MM.1S (cell line): ENCODE measurements around the gene EIF4H.
"Not testable (repeated sequence)": the region's sequence is repeated elsewhere in the genome, so short reads cannot be mapped to it uniquely, and the experiment has no call there.

ENCODE experiments used
- CTCF ChIP-seq: fragments of 300-600 bp; sonication (generic); IDR thresholded peaks from 2 replicates; pipeline ENCODE4 v1.5.1; 2016; ENCODE audit warnings: antibody characterized with exemption, low read length, mixed read lengths
- EZH2 ChIP-seq: fragments of 300-600 bp; sonication (generic); optimal IDR thresholded peaks from 2 replicates; pipeline ENCODE3; 2017; ENCODE audit warnings: low read depth, mild to moderate bottlenecking, antibody characterized with exemption, low read length, mixed read lengths
- EZH2phosphoT487 ChIP-seq: fragments of 300-600 bp; sonication (generic); IDR thresholded peaks from 2 replicates; pipeline ENCODE4 v1.6.1; 2018; ENCODE audit warnings: antibody characterized with exemption, low read length

GRCh38 chr7:74208241-74208640 is 34.1 kb downstream of the EIF4H start:
- not testable (repeated sequence) for TF ChIP-seq CTCF, EZH2, EZH2phosphoT487
